HL-60 (cell line): ENCODE measurements around the gene SRPK2.

ENCODE experiments used
- POLR2AphosphoS5 ChIP-seq: IDR thresholded peaks from 2 replicates; pipeline ENCODE4 v1.6.1; 2012; ENCODE audit warnings: low read depth
- TF ChIP-seq, protein P1 (sequence below): IDR thresholded peaks from one replicate; pipeline ENCODE4 v1.5.1; 2011; ENCODE audit warnings: low read length, control low read depth, inconsistent platforms; ENCODE audit not compliant: insufficient read depth

DNA sequence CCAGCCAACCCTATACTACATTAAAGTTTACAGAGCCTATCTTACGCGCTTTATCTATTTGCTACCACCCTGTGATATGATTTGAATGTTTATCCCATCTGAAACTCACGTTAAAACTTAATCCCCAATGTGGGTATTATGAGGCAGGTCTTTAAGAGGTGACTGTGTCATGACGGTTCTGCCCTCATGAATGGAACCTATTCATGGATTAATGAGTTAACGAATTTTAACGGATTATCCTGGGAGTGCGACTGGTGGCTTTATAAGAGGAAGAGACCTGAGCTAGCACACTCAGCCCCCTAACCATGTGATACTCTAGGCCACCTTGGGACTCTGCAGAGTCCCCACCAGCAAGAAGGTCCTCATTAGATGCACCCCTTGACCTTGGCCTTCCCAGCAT is 37.8 kb downstream of the SRPK2 start:
- TF ChIP-seq, protein P1, sequence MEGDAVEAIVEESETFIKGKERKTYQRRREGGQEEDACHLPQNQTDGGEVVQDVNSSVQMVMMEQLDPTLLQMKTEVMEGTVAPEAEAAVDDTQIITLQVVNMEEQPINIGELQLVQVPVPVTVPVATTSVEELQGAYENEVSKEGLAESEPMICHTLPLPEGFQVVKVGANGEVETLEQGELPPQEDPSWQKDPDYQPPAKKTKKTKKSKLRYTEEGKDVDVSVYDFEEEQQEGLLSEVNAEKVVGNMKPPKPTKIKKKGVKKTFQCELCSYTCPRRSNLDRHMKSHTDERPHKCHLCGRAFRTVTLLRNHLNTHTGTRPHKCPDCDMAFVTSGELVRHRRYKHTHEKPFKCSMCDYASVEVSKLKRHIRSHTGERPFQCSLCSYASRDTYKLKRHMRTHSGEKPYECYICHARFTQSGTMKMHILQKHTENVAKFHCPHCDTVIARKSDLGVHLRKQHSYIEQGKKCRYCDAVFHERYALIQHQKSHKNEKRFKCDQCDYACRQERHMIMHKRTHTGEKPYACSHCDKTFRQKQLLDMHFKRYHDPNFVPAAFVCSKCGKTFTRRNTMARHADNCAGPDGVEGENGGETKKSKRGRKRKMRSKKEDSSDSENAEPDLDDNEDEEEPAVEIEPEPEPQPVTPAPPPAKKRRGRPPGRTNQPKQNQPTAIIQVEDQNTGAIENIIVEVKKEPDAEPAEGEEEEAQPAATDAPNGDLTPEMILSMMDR = no peak
- no peak for TF ChIP-seq POLR2AphosphoS5
